ENCODE data around the gene ZNF579.

- TF ChIP-seq, protein P1, sequence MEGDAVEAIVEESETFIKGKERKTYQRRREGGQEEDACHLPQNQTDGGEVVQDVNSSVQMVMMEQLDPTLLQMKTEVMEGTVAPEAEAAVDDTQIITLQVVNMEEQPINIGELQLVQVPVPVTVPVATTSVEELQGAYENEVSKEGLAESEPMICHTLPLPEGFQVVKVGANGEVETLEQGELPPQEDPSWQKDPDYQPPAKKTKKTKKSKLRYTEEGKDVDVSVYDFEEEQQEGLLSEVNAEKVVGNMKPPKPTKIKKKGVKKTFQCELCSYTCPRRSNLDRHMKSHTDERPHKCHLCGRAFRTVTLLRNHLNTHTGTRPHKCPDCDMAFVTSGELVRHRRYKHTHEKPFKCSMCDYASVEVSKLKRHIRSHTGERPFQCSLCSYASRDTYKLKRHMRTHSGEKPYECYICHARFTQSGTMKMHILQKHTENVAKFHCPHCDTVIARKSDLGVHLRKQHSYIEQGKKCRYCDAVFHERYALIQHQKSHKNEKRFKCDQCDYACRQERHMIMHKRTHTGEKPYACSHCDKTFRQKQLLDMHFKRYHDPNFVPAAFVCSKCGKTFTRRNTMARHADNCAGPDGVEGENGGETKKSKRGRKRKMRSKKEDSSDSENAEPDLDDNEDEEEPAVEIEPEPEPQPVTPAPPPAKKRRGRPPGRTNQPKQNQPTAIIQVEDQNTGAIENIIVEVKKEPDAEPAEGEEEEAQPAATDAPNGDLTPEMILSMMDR (IDR thresholded peaks at IDR 0.05) = no peak
- no peak for TF ChIP-seq POLR2A (IDR thresholded peaks at IDR 0.05)
These were observed 53.2 kb downstream of the ZNF579 start for GRCh38 chr19:55527197-55528029.
